Erythroblast (primary cell): ENCODE measurements around the gene TRIM73.
"Not testable (repeated sequence)": the region's sequence is repeated elsewhere in the genome, so short reads cannot be mapped to it uniquely, and the experiment has no call there.

Source experiments
- DNase-seq, 2 experiments: peaks; one replicate each; lab custom pipeline; 2025; lab: John Stamatoyannopoulos, UW

TRIM73 gene

DNA sequence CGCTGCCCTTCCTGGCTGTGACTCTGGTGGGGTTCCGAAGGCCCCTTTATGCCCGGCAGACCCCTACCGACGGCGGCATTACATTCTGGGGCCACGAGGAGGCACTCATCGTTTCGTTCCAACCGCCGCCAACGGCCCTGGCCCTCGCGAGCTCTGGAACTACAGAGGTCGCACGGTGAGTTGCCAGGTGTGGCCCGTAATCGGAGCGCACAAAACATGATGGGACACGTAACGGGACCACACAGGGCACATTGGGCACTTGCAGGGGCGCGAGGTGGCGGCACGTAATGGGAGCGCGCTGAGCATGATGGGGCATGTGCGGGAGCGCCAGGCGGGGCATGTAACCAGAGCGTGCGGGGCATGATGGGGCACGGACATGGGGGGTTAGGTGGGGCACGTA is at the start of gene TRIM73:
Gene TRIM73 (plus strand): TSS at position 301 of the 400 bp plus-strand sequence. CDS start 3,305 bp downstream, outside the sequence.
- not testable (repeated sequence) for DNase-seq

DNA sequence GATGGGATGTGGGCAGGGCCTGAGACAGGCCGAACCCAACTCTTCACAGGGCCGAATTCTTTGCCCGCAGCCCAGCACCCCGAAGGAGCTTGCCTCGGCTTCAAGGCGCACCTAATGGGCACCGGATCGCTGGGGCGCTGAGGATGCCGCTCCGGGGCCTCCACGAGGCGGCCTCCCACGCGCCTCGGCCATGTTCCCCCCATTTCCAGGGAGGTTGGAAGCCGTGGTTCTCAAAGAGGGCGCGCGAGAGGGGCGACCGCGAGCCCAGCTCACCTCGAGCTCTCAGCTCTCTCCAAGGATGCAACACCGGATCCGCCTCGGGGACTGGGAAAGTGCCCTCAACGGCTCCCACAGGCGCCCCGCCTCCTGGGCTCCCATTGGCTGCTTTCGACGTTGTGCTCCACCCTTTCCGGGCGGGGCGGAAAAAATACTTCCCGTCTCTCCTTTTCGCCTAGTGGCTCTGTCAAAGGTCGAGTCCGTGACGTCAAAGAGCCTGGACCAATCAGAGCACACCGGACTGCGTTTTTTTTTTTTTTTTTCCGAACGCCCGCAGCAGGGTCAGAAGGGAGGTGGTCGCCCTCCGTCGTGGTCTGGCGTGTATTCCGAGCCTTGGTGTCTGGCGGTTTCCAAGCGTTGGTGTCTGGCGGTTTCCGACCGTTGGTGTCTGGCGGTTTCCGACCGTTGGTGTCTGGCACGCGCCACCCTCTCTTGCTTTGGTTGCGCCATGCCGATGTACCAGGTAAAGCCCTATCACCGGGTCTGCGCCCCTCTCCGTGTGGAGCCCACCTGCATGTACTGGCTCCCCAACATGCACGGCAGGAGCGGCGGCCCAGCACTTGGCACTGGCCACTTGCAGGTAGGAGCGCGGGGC is 36.5 kb upstream of the TRIM73 start:
- DNase-seq = not testable (repeated sequence)

DNA sequence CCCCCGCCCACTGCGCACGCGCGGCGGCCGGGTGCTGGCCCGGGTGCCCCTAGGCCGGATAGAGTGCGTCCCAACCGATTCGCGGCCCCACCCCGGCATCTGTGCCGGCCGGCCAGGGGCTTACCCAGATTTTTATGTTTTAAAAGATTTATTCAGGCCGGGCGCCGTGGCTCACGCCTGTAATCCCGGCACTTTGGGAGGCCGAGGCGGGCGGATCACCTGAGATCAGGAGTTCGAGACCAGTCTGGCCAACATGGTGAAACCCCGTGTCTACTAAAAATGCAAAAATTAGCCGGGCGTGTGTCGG is 35.9 kb upstream of the TRIM73 start:
- DNase-seq = not testable (repeated sequence)

- not testable (repeated sequence) for DNase-seq
These were observed 31.4 kb upstream of the TRIM73 start for GRCh38 chr7:75364079-75364478.

GRCh38 chr7:75366643-75367042 is 28.8 kb upstream of the TRIM73 start:
- not testable (repeated sequence) for DNase-seq

- not testable (repeated sequence) for DNase-seq
These were observed 28.1 kb upstream of the TRIM73 start for GRCh38 chr7:75367313-75367712.

- DNase-seq = not testable (repeated sequence)
These were observed 21.3 kb upstream of the TRIM73 start for GRCh38 chr7:75374144-75374518.

GRCh38 chr7:75374519-75375317 is 20.7 kb upstream of the TRIM73 start:
- DNase-seq = not testable (repeated sequence)

DNA sequence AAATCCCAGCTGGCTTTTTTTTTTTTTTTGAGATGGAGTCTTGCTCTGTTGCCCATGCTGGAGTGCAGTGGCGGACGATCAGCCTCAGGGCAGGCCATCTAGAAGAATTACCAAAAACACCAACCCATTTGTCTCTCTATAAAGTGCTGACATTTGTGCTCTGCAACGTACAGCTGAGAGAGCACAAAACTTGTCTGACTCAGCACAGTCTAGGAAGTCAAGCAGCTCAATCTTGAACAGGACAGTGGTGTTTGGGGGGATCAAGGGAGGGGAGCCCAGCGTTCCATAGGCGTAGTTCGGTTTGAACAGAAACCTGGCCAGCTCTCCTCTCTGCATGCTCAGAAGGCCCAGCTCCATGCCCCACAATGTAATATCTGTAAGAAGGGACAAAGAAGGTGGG is 2.2 kb upstream of the TRIM73 start:
- not testable (repeated sequence) for DNase-seq

GRCh38 chr7:75397865-75398264 is 2.4 kb downstream of the TRIM73 start:
- DNase-seq = not testable (repeated sequence)

DNA sequence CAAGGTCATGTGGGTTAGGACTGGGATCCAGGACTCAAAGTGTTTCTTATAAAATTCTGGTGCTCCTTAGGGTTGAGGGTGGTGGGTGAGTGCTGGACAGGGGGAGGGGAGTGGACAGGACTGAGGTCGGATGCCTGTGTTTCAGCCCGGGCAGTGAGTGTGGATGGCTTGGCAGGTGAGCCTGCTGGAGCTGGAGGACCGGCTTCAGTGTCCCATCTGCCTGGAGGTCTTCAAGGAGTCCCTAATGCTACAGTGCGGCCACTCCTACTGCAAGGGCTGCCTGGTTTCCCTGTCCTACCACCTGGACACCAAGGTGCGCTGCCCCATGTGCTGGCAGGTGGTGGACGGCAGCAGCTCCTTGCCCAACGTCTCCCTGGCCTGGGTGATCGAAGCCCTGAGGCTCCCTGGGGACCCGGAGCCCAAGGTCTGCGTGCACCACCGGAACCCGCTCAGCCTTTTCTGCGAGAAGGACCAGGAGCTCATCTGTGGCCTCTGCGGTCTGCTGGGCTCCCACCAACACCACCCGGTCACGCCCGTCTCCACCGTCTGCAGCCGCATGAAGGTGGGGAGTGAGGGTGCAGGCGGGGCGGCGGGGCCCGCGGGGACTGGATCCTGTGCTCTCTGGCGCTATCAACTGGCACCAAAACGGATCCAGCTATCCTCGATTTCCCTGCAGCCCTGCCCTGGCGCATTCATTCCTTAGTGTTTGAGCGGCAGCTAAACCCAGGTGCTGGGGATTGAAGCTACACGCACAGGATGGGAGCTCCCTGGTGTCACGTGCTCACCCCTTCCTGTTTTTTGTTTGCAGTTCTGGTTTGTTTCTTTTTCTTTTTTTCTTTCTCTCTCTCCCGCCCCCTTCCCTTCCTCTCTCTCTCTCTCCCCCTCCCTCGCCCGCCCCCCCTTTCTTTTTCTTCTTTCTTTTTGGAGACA is 3.6 kb downstream of the TRIM73 start:
- not testable (repeated sequence) for DNase-seq

- not testable (repeated sequence) for DNase-seq
These were observed 5.1 kb downstream of the TRIM73 start for GRCh38 chr7:75400575-75400974.

DNA sequence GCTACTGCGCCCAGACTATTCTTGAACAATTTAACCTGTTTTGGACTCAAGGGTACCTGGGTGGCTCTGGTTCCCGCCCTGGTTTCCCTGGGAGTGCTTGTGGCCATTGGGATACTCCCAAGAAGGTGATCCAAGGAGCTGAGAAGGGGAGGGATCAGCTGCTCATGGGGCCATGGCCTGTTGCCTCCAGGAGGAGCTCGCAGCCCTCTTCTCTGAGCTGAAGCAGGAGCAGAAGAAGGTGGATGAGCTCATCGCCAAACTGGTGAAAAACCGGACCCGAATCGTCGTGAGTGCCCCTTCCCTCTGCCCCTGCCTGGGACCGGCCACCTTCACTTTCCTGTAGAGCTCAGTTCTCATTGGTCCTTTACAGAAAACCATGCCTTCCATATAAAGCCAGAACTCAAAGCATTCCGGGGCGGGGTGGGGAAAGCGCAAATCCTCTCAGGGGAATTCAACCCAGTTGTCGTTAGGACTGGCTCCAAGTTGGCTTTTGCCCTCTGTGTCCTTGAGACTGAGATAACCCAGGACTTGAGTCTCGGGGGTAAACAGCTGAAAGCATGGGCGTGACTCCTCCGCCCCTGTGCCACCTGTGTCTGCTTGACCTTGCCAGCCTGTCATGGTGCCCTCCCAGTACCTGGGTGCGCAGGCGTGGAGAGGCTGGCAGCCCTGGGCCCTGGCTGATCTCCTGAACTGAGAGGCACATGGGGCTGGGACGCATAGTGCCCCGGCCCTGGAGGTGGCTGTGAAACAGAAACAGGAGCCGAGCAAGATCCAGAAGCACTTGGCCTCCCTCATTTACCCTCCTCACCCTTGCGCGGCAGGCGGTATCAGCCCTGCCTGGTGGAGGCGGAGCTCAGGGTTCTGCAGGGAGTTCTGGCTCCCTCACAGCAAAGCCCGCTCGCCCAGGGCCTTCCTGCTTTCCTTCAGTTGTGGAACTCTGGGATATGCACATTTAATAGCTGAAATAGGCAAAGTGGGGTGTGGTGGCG is 8.3 kb downstream of the TRIM73 start:
- not testable (repeated sequence) for DNase-seq

GRCh38 chr7:75404663-75405062 is 9.2 kb downstream of the TRIM73 start:
- DNase-seq = not testable (repeated sequence)

DNA sequence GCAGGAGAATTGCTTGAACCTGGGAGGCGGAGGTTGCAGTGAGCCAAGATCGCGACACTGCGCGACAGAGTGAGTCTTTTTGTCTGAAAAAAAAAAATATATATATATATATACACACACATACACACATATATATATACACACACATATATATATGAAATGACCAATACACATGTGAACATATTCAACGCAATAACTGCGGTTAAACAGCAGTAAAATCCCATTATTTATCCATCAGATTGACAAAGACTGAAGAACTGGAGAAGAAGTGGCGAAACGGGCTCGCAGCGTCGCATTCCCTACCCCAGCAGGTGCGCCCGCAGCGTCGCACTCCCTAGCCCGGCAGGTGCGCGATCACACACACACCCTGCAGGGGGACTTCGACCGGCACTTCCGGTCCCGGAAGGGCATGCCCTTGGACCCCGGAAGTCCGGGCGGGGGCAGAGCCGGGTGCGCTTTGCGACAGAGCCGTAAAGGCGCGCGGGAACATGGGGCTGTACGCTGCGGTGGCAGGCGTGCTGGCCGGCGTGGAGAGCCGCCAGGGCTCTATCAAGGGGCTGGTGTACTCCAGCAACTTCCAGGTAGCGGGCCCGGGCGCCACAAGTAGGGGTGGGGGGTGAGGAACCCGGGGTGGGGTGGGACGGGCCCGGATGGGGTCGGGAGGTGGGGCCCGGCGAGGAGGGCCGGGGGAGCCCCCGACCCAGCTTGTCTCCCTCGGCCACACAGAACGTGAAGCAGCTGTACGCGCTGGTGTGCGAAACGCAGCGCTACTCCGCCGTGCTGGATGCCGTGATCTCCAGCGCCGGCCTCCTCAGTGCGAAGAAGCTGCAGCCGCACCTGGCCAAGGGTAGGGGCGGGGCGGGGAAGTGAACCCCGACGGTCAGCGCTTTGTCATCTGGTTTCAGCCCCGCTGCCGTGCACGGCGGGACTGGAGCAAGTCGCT is 14.7 kb downstream of the TRIM73 start:
- not testable (repeated sequence) for DNase-seq

GRCh38 chr7:75410823-75411173 is 15.4 kb downstream of the TRIM73 start:
- not testable (repeated sequence) for DNase-seq

DNA sequence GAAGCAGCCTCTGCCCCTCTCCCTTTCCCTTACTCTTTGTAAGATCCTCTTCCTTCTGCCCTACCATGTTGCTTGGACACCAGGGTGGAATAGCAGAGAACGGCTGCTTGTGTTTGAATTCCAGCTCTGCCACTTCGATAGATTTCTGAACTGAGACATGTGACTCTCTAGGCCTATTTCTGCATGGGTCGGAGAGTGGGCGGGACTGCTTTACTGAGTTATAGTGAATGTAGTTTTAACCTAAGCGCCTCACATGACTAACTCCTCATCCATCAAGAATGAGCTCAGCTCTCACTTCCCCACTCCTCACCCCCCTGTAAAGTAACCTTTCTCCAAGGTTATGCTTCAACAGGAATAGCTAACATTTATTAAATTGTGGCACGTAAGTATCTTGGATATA is 18.8 kb downstream of the TRIM73 start:
- not testable (repeated sequence) for DNase-seq

GRCh38 chr7:75414708-75415427 is 19.4 kb downstream of the TRIM73 start:
- not testable (repeated sequence) for DNase-seq

GRCh38 chr7:75415428-75415817 is 20.0 kb downstream of the TRIM73 start:
- DNase-seq = not testable (repeated sequence)
